Tibial nerve (tissue), 4 donors: ENCODE results near the gene IKBIP.

Experiments
- CTCF ChIP-seq, 5 experiments: fragments of 200-600 bp in 3 of 5; fragments of 450-650 bp in 2 of 5; sonication (generic) in 3 of 5; IDR thresholded peaks; one replicate each; pipeline ENCODE4 v1.5.1; 2016 to 2019; ENCODE audit warnings: antibody characterized with exemption in 5 of 5, mild to moderate bottlenecking in 3 of 5, moderate library complexity in 2 of 5
- EP300 ChIP-seq, 2 donors: sonication (generic); formaldehyde crosslinking; IDR thresholded peaks; one replicate each; pipeline ENCODE4 v1.6.1; 2017; ENCODE audit warnings: antibody characterized with exemption in 2 of 2, mild to moderate bottlenecking in 1 of 2

GRCh38 chr12:98691351-98691750 is 46.8 kb upstream of the IKBIP start:
- TF ChIP-seq CTCF (IDR thresholded peaks at IDR 0.05) (no peak), EP300 (IDR thresholded peaks at IDR 0.05) (no peak)
